Gastroesophageal sphincter (tissue), 4 donors: Measurements from ENCODE around the gene TFAM. TPM values are rescaled to one million over a fixed set of nuclear protein-coding genes. Genes with fewer than 3 reads are reported as not detected.

Experiments
- ATAC-seq: fragments of 150-250 bp; one replicate; pipeline ENCODE4 v1.9.1; 2016; ENCODE audit warnings: mild to moderate bottlenecking, moderate library complexity
- H3K27ac ChIP-seq, 4 donors: fragments of 200-600 bp; sonication (generic) in 3 of 4; 1 replicate in 3 of 4; 2 replicates in 1 of 4; pipeline ENCODE4 v1.5.1; 2016 to 2019
- H3K27me3 ChIP-seq: fragments of 200-600 bp; sonication (generic); one replicate; pipeline ENCODE4 v1.5.1; 2019
- H3K36me3 ChIP-seq, 2 donors: fragments of 200-600 bp; sonication (generic); one replicate each; pipeline ENCODE4 v1.5.1; 2019; ENCODE audit warnings: control low read depth in 1 of 2
- H3K4me1 ChIP-seq, 3 donors: fragments of 200-600 bp; sonication (generic); 1 replicate in 2 of 3; 2 replicates in 1 of 3; pipeline ENCODE4 v1.5.1; 2016 to 2019; ENCODE audit warnings: control low read depth in 2 of 3
- H3K4me3 ChIP-seq, 2 donors: fragments of 200-600 bp; sonication (generic); one replicate each; pipeline ENCODE4 v1.5.1; 2019; ENCODE audit warnings: mild to moderate bottlenecking in 1 of 2, moderate library complexity in 1 of 2
- H3K9me3 ChIP-seq, 3 donors: fragments of 200-600 bp; sonication (generic); one replicate each; pipeline ENCODE4 v1.5.1; 2017 to 2019; ENCODE audit warnings: control low read depth in 2 of 3
- CTCF ChIP-seq, 4 experiments: fragments of 200-600 bp in 2 of 4; fragments of 450-650 bp in 2 of 4; sonication (generic) in 1 of 4; IDR thresholded peaks; one replicate each; pipeline ENCODE4 v1.5.1; 2017 to 2019; ENCODE audit warnings: antibody characterized with exemption in 4 of 4, mild to moderate bottlenecking in 2 of 4, moderate library complexity in 2 of 4
- EP300 ChIP-seq: sonication (generic); formaldehyde crosslinking; IDR thresholded peaks from one replicate; pipeline ENCODE4 v1.6.1; 2017; ENCODE audit warnings: antibody characterized with exemption, mild to moderate bottlenecking
- POLR2A ChIP-seq, 2 donors: fragments of 450-650 bp; IDR thresholded peaks; one replicate each; pipeline ENCODE4 v1.6.1; 2017; ENCODE audit warnings: antibody characterized with exemption in 2 of 2, mild to moderate bottlenecking in 2 of 2, moderate library complexity in 1 of 2
- POLR2AphosphoS5 ChIP-seq: sonication (generic); formaldehyde crosslinking; IDR thresholded peaks from one replicate; pipeline ENCODE4 v1.6.1; 2017; ENCODE audit warnings: antibody characterized with exemption
- WGBS, 2 donors: methylation state at CpG; one replicate each; pipeline ENCODE4 v1.1.5; 2018; ENCODE audit warnings: low coverage in 1 of 2; 5-methylcytosine and 5-hydroxymethylcytosine counted together
- total RNA-seq, 4 donors: library from RNA; depleted of rRNA; stranded (reverse); fragments of >200 nt; gene quantifications; one replicate each; pipeline ENCODE4 v1.1.0, GENCODE V29; 2016

Gene TFAM
- total RNA-seq, 4 donors from 2014 or later, result 17.5 to 29.1 (median 21.2) TPM

GRCh38 chr10:58373442-58373827 is 11.8 kb upstream of the TFAM start:
- H3K27ac ChIP-seq, result no peak overlapping the region
- no peaks in the 10 kb centered on the region for H3K4me1 ChIP-seq
- no peaks in the 10 kb centered on the region for H3K9me3 ChIP-seq
- ATAC-seq, result no peak
- H3K36me3 ChIP-seq, result peaks cover 0 to 4% of the 10 kb centered on the region in 2 donors
- no peak for TF ChIP-seq POLR2AphosphoS5
- TF ChIP-seq CTCF (IDR thresholded peaks at IDR 0.05), result no peak
- no peak for TF ChIP-seq EP300
- TF ChIP-seq POLR2A (IDR thresholded peaks at IDR 0.05), result no peak
- H3K27me3 ChIP-seq, result no peaks in the 10 kb centered on the region
- H3K4me3 ChIP-seq, result no peak overlapping the region
- 81 to 94% methylated on average over 2 to 3 of the region's 3 CpGs for WGBS, 2 donors

- TF ChIP-seq CTCF (IDR thresholded peaks at IDR 0.05) (no peak), EP300 (no peak)
- Histone ChIP-seq H3K36me3 (peaks cover 0 to 6% of the 10 kb centered on the region in 2 donors), H3K4me3 (no peak overlapping the region), H3K4me1 (peaks cover 5 to 29% (median 12%) of the 10 kb centered on the region in 3 donors), H3K27me3 (no peaks in the 10 kb centered on the region), H3K27ac (no peak overlapping the region), H3K9me3 (no peaks in the 10 kb centered on the region)
- ATAC-seq, result no peak
- WGBS, 2 donors, result 61 to 87% methylated on average over 2 of the region's 2 CpGs
Measured at GRCh38 chr10:58382489-58382995, 2.7 kb upstream of the TFAM start.

GRCh38 chr10:58384095-58384494 is 1.1 kb upstream of the TFAM start:
- Histone ChIP-seq H3K36me3 (peaks cover 0 to 21% of the 10 kb centered on the region in 2 donors), H3K27ac (peak overlapping the region; percentile 64 to 93 (median 90)), H3K27me3 (no peaks in the 10 kb centered on the region), H3K9me3 (no peaks in the 10 kb centered on the region), H3K4me1 (peaks cover 5 to 37% (median 12%) of the 10 kb centered on the region in 3 donors), H3K4me3 (peak overlapping the region; percentile 70 to 86)
- ATAC-seq, result no peak
- 0 to 53% methylated on average over 1 to 3 of the region's 3 CpGs for WGBS, 2 donors
- TF ChIP-seq POLR2A (IDR thresholded peaks at IDR 0.05), result no peak
- no peak for TF ChIP-seq POLR2AphosphoS5
- TF ChIP-seq CTCF (IDR thresholded peaks at IDR 0.05), result no peak
- TF ChIP-seq EP300, result no peak

- Histone ChIP-seq H3K27ac (peak overlapping the region; percentile 64 to 93 (median 90)), H3K4me3 (peak overlapping the region; percentile 70 to 86), H3K27me3 (no peaks in the 10 kb centered on the region), H3K4me1 (peaks cover 5 to 37% (median 12%) of the 10 kb centered on the region in 3 donors), H3K36me3 (peaks cover 0 to 26% of the 10 kb centered on the region in 2 donors), H3K9me3 (no peaks in the 10 kb centered on the region)
- no peak for ATAC-seq
- WGBS, 2 donors, result 0 to 5% methylated on average over 11 to 12 of the region's 12 CpGs
- TF ChIP-seq POLR2AphosphoS5, result no peak
- no peak for TF ChIP-seq POLR2A (IDR thresholded peaks at IDR 0.05)
- no peak for TF ChIP-seq EP300
- TF ChIP-seq CTCF (IDR thresholded peaks at IDR 0.05), result no peak
Measured at GRCh38 chr10:58384544-58384998, 639 bp upstream of the TFAM start.

- Histone ChIP-seq H3K9me3 (no peaks in the 10 kb centered on the region), H3K27ac (peak overlapping the region; percentile 64 to 93 (median 90)), H3K4me3 (peak overlapping the region; percentile 70 to 86), H3K36me3 (peaks cover 0 to 38% of the 10 kb centered on the region in 2 donors), H3K4me1 (peaks cover 5 to 42% (median 12%) of the 10 kb centered on the region in 3 donors), H3K27me3 (no peaks in the 10 kb centered on the region)
- WGBS, 2 donors, result 0% methylated on average over 7 to 8 of the region's 15 CpGs
- no peak for ATAC-seq
- TF ChIP-seq POLR2AphosphoS5 (no peak), CTCF (IDR thresholded peaks at IDR 0.05) (no peak), POLR2A (IDR thresholded peaks at IDR 0.05) (no peak), EP300 (no peak)
Measured at GRCh38 chr10:58385784-58386112, 538 bp downstream of the TFAM start.
